C4-2B (cell line): ENCODE results near the gene AP2A2.

Experiments
- CTCF ChIP-seq: fragments of 450-650 bp; conservative IDR thresholded peaks from 2 replicates; pipeline ENCODE4 v1.5.1; 2017; ENCODE audit warnings: mild to moderate bottlenecking
- ZFX ChIP-seq: fragments of 450-650 bp; IDR thresholded peaks from 2 replicates; pipeline ENCODE4 v1.6.1; 2017

GRCh38 chr11:995044-995751 lies 69.5 kb downstream of the AP2A2 start:
- TF ChIP-seq CTCF (no peak), ZFX (no peak)
